CD14-positive monocyte (primary cell): ENCODE measurements around the gene PRRC2A. TPM values are rescaled to one million over a fixed set of nuclear protein-coding genes. Genes with fewer than 3 reads are reported as not detected.

Experiments
- DNase-seq, 3 donors: peaks; one replicate each; pipeline ENCODE4 v3.0.0-alpha.2; 2011 to 2022
- H2AFZ ChIP-seq: 2 replicates; pipeline ENCODE4 v1.6.0; 2012; ENCODE audit warnings: mild to moderate bottlenecking, low read depth, low read length, inconsistent platforms; ENCODE audit not compliant: insufficient read depth, poor library complexity, severe bottlenecking
- H3K27ac ChIP-seq, 2 donors: 1 replicate in 1 of 2; 2 replicates in 1 of 2; pipeline ENCODE4 v1.5.1; 2012 to 2013; ENCODE audit warnings: low read length in 2 of 2, control low read depth in 1 of 2, inconsistent platforms in 1 of 2, low read depth in 1 of 2, mild to moderate bottlenecking in 1 of 2
- H3K27me3 ChIP-seq, 2 donors: one replicate each; pipeline versions ENCODE4 v1.6.0 to v1.6.1; 2011 to 2013; ENCODE audit warnings: low read length in 2 of 2; ENCODE audit not compliant: control insufficient read depth in 2 of 2, insufficient read depth in 2 of 2
- H3K36me3 ChIP-seq, 2 donors: replicated peaks in 1 of 2; 1 replicate in 1 of 2; 2 replicates in 1 of 2; pipeline versions ENCODE4 v1.5.1 to v1.6.1; 2012 to 2013; ENCODE audit warnings: low read length in 2 of 2, control low read depth in 1 of 2, inconsistent platforms in 1 of 2, mild to moderate bottlenecking in 1 of 2; ENCODE audit not compliant: insufficient read depth in 2 of 2, control insufficient read depth in 1 of 2
- H3K4me1 ChIP-seq, 2 donors: 1 replicate in 1 of 2; 2 replicates in 1 of 2; pipeline versions ENCODE4 v1.5.1 to v1.6.1; 2012 to 2013; ENCODE audit warnings: low read length in 2 of 2, control low read depth in 1 of 2, inconsistent platforms in 1 of 2, mild to moderate bottlenecking in 1 of 2, moderate library complexity in 1 of 2; ENCODE audit not compliant: insufficient read depth in 2 of 2, control insufficient read depth in 1 of 2
- H3K4me2 ChIP-seq: replicated peaks from 2 replicates; pipeline ENCODE3; 2012; ENCODE audit warnings: low read length, moderate library complexity, mild to moderate bottlenecking; ENCODE audit not compliant: poor library complexity, severe bottlenecking; ENCODE audit errors: extremely low read depth
- H3K4me3 ChIP-seq, 3 experiments: fragments of 200-600 bp in 1 of 3; sonication (generic) in 1 of 3; replicated peaks in 1 of 3; 1 replicate in 2 of 3; 2 replicates in 1 of 3; pipeline ENCODE4 v1.5.1; 2011 to 2013; ENCODE audit warnings: low read length in 3 of 3, mild to moderate bottlenecking in 3 of 3, control low read depth in 2 of 3, low read depth in 2 of 3, inconsistent platforms in 1 of 3, moderate library complexity in 1 of 3
- H3K79me2 ChIP-seq: 2 replicates; pipeline ENCODE4 v1.6.0; 2012; ENCODE audit warnings: mild to moderate bottlenecking, control low read depth, inconsistent platforms, low read length, moderate library complexity; ENCODE audit not compliant: insufficient read depth
- H3K9ac ChIP-seq: 2 replicates; pipeline ENCODE4 v1.6.0; 2017; ENCODE audit warnings: low read length, mild to moderate bottlenecking; ENCODE audit not compliant: insufficient read depth, poor library complexity, severe bottlenecking
- H3K9me3 ChIP-seq, 2 donors: replicated peaks in 1 of 2; 1 replicate in 1 of 2; 2 replicates in 1 of 2; pipeline versions ENCODE4 v1.5.1 to v1.6.1; 2012 to 2013; ENCODE audit warnings: low read length in 2 of 2, control low read depth in 1 of 2; ENCODE audit not compliant: control insufficient read depth in 1 of 2, insufficient read depth in 1 of 2
- H4K20me1 ChIP-seq: 2 replicates; pipeline ENCODE4 v1.6.0; 2012; ENCODE audit warnings: mild to moderate bottlenecking, low read length, control low read depth, moderate library complexity; ENCODE audit not compliant: insufficient read depth
- H3K27ac Mint-ChIP-seq, 7 donors: one replicate each; pipeline ENCODE4 v1.8.0; 2020; ENCODE audit warnings: mild to moderate bottlenecking in 7 of 7, mixed read lengths in 7 of 7, moderate library complexity in 6 of 7, inconsistent platforms in 2 of 7
- H3K27me3 Mint-ChIP-seq, 3 donors: one replicate each; pipeline ENCODE4 v1.8.0; 2021 to 2022; ENCODE audit warnings: low read depth in 3 of 3, mild to moderate bottlenecking in 3 of 3, mixed read lengths in 3 of 3, moderate library complexity in 3 of 3, inconsistent platforms in 1 of 3
- H3K36me3 Mint-ChIP-seq, 2 donors: one replicate each; pipeline ENCODE4 v1.8.0; 2020; ENCODE audit warnings: mixed read lengths in 2 of 2, inconsistent platforms in 1 of 2, mild to moderate bottlenecking in 1 of 2
- H3K4me1 Mint-ChIP-seq: one replicate; pipeline ENCODE4 v1.8.0; 2020; ENCODE audit warnings: mild to moderate bottlenecking, mixed read lengths
- H3K4me3 Mint-ChIP-seq, 2 donors: one replicate each; pipeline ENCODE4 v1.8.0; 2020; ENCODE audit warnings: mild to moderate bottlenecking in 2 of 2, mixed read lengths in 2 of 2, moderate library complexity in 1 of 2
- H3K9me3 Mint-ChIP-seq, 7 donors: one replicate each; pipeline ENCODE4 v1.8.0; 2020 to 2022; ENCODE audit warnings: mixed read lengths in 7 of 7, mild to moderate bottlenecking in 6 of 7, moderate library complexity in 6 of 7, inconsistent platforms in 2 of 7
- CTCF ChIP-seq: fragments of 200-600 bp; IDR thresholded peaks from one replicate; pipeline ENCODE4 v1.8.0; 2022; ENCODE audit warnings: antibody characterized with exemption, mild to moderate bottlenecking
- WGBS: methylation state at CpG from one replicate; pipeline ENCODE4 v1.1.5; 2013; ENCODE audit warnings: missing lambda C conversion rate; ENCODE audit not compliant: insufficient coverage; 5-methylcytosine and 5-hydroxymethylcytosine counted together
- intact Hi-C, 2 donors: fragments of 100-400 bp; cut with micrococcal nuclease; formaldehyde crosslinking; loops; one replicate each; pipeline versions ENCODE4 v1.15.0 to v1.15.1; 2023
- polyA plus RNA-seq, 3 donors: library from polyadenylated mRNA; depleted of rRNA in 1 of 3; unstranded in 2 of 3; stranded (reverse) in 1 of 3; fragments of 300-500 nt in 2 of 3; fragments of >200 nt in 1 of 3; fragmentation: Illumina TruSeq in 2 of 3; gene quantifications; 1 replicate in 2 of 3; 2 replicates in 1 of 3; pipeline ENCODE4 v1.2.3, GENCODE V29; 2012 to 2021

PRRC2A gene
- polyA plus RNA-seq, 3 donors: 1.2 to 76.7 (median 2.3) TPM

DNA sequence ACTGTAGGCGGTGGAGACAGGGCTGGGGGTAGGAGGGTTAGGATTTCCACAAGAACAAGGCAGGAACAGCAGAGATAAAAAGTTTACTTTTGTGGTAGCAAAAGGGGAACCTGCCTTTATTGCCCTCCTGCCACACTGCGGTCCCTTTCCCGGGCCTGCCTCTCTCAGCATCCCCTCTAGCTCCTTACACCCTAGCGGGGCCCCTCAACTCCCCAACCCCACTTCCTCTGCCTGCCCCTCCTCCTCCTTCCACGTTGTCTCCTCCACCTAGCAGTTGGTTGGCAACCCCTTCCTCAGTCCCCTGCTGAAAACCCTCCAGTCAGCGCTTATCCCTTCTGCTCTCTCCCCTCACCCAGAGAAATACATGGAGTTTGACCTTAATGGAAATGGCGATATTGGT is 4.8 kb upstream of the PRRC2A start:
- peak in 2 of 3 donors; percentile 46 to 51 for DNase-seq
- peak overlapping the region; percentile 75 to 99 (median 93) for H3K4me3 ChIP-seq
- H3K36me3 ChIP-seq: peaks cover 4 to 11% of the 10 kb centered on the region in 2 donors
- TF ChIP-seq CTCF: no peak
- H2AFZ ChIP-seq: peak overlapping the region; percentile 72
- H3K27me3 ChIP-seq: no peaks in the 10 kb centered on the region
- Mint-ChIP-seq H3K27me3 (no peaks in the 10 kb centered on the region), H3K9me3 (peaks cover 0 to 1% (median 0%) of the 10 kb centered on the region in 7 donors), H3K27ac (peak overlapping the region; percentile 87 to 96 (median 94)), H3K4me3 (peak overlapping the region; percentile 91 to 96), H3K36me3 (peaks cover 12 to 25% of the 10 kb centered on the region in 2 donors), H3K4me1 (peaks cover 61% of the 10 kb centered on the region)
- no peaks in the 10 kb centered on the region for H3K9me3 ChIP-seq
- H4K20me1 ChIP-seq: peaks cover 10% of the 10 kb centered on the region
- H3K4me1 ChIP-seq: peaks cover 47 to 66% of the 10 kb centered on the region in 2 donors
- intact Hi-C loops: no loop called here
- peak overlapping the region; percentile 74 for H3K9ac ChIP-seq
- H3K79me2 ChIP-seq: peaks cover 48% of the 10 kb centered on the region
- WGBS: 0% methylated on average over 5 of the region's 7 CpGs
- peak overlapping the region; percentile 99 for H3K4me2 ChIP-seq
- peak overlapping the region; percentile 78 to 86 for H3K27ac ChIP-seq

GRCh38 chr6:31617010-31617409 is 3.5 kb upstream of the PRRC2A start:
- Histone ChIP-seq H3K27ac (peak overlapping the region in 1 of 2 donors; percentile 86), H3K4me2 (peak overlapping the region; percentile 99), H3K9me3 (no peaks in the 10 kb centered on the region), H2AFZ (no peak overlapping the region), H4K20me1 (peaks cover 10% of the 10 kb centered on the region), H3K79me2 (peaks cover 61% of the 10 kb centered on the region), H3K4me3 (peak overlapping the region in 1 of 3 experiments; percentile 99), H3K4me1 (peaks cover 54 to 71% of the 10 kb centered on the region in 2 donors), H3K27me3 (no peaks in the 10 kb centered on the region), H3K9ac (no peak overlapping the region), H3K36me3 (peaks cover 4 to 11% of the 10 kb centered on the region in 2 donors)
- H3K4me1 Mint-ChIP-seq: peaks cover 65% of the 10 kb centered on the region
- peak overlapping the region; percentile 91 to 96 for H3K4me3 Mint-ChIP-seq
- peak overlapping the region in 6 of 7 donors; percentile 81 to 96 (median 94) for H3K27ac Mint-ChIP-seq
- no peak for DNase-seq
- H3K9me3 Mint-ChIP-seq: peaks cover 0 to 1% (median 0%) of the 10 kb centered on the region in 7 donors
- no peaks in the 10 kb centered on the region for H3K27me3 Mint-ChIP-seq
- TF ChIP-seq CTCF: no peak
- 83% methylated on average over 1 of the region's 2 CpGs for WGBS
- intact Hi-C loops: no loop called here
- H3K36me3 Mint-ChIP-seq: peaks cover 12 to 25% of the 10 kb centered on the region in 2 donors
